B cell (primary cell): ENCODE measurements around the gene TTC28. TPM values are rescaled to one million over a fixed set of nuclear protein-coding genes. Genes with fewer than 3 reads are reported as not detected.

Experiments
- ATAC-seq: fragments of 200-7000 bp; cut with Tn5 transposase; one replicate; pipeline ENCODE4 v1.10.0; 2021; ENCODE audit warnings: low read depth, mild to moderate bottlenecking, moderate number of reproducible peaks, moderate library complexity
- CTCF ChIA-PET: fragments of 350-600 bp; sonication (Branson Sonifier 250); formaldehyde crosslinking; loops from one replicate; lab custom pipeline; 2021; ENCODE audit warnings: antibody characterized with exemption, inconsistent platforms; lab: Charles Lee
- POLR2A ChIA-PET: fragments of 350-600 bp; sonication (Branson Sonifier 250); formaldehyde crosslinking; loops from one replicate; lab custom pipeline; 2021; ENCODE audit warnings: antibody characterized with exemption; lab: Charles Lee
- DNase-seq: peaks from one replicate; pipeline ENCODE4 v3.0.0; 2013
- H2AFZ ChIP-seq: 2 replicates; pipeline ENCODE4 v1.6.1; 2012; ENCODE audit warnings: mild to moderate bottlenecking, low read depth, low read length; ENCODE audit not compliant: insufficient read depth, poor library complexity, severe bottlenecking
- H3K27ac ChIP-seq, 2 donors: 1 replicate in 1 of 2; 2 replicates in 1 of 2; pipeline ENCODE4 v1.5.1; 2012 to 2013; ENCODE audit warnings: low read length in 2 of 2, mild to moderate bottlenecking in 2 of 2, moderate library complexity in 1 of 2
- H3K27me3 ChIP-seq, 4 experiments: fragments of 200-600 bp in 1 of 4; sonication (generic) in 1 of 4; replicated peaks in 1 of 4; 1 replicate in 2 of 4; 2 replicates in 2 of 4; pipeline versions ENCODE4 v1.6.1 to v1.7.0; 2013 to 2016; ENCODE audit warnings: low read length in 3 of 4, mild to moderate bottlenecking in 2 of 4, mixed read lengths in 1 of 4, moderate library complexity in 1 of 4; ENCODE audit not compliant: insufficient read depth in 4 of 4, control insufficient read depth in 3 of 4; ENCODE audit errors: control extremely low read depth in 1 of 4
- H3K36me3 ChIP-seq, 2 experiments: replicated peaks in 1 of 2; 1 replicate in 1 of 2; 2 replicates in 1 of 2; pipeline versions ENCODE4 v1.6.1 to v1.7.1; 2013; ENCODE audit warnings: low read length in 1 of 2; ENCODE audit not compliant: insufficient read depth in 2 of 2, control insufficient read depth in 1 of 2; ENCODE audit errors: control extremely low read depth in 1 of 2, extremely low read depth in 1 of 2
- H3K4me1 ChIP-seq, 2 donors: fragments of 200-600 bp in 1 of 2; sonication (generic) in 1 of 2; 1 replicate in 1 of 2; 2 replicates in 1 of 2; pipeline versions ENCODE4 v1.5.1 to v1.6.1; 2013 to 2017; ENCODE audit warnings: low read length in 2 of 2; ENCODE audit not compliant: control insufficient read depth in 2 of 2, insufficient read depth in 2 of 2
- H3K4me2 ChIP-seq: replicated peaks from 2 replicates; pipeline ENCODE3; 2012; ENCODE audit warnings: mild to moderate bottlenecking, low read depth, low read length; ENCODE audit not compliant: poor library complexity, severe bottlenecking
- H3K4me3 ChIP-seq, 5 experiments: fragments of 200-600 bp in 1 of 5; sonication (generic) in 1 of 5; 1 replicate in 3 of 5; 2 replicates in 2 of 5; pipeline versions ENCODE4 v1.5.1 to v1.7.0; 2011 to 2016; ENCODE audit warnings: low read length in 4 of 5, mild to moderate bottlenecking in 4 of 5, low read depth in 2 of 5, control low read depth in 1 of 5, moderate library complexity in 1 of 5; ENCODE audit not compliant: insufficient read depth in 1 of 5; ENCODE audit errors: control extremely low read depth in 1 of 5, extremely low read depth in 1 of 5
- H3K79me2 ChIP-seq: fragments of 200-600 bp; sonication (generic); one replicate; pipeline ENCODE4 v1.6.0; 2016; ENCODE audit warnings: low read length; ENCODE audit not compliant: control insufficient read depth, insufficient read depth
- H3K9ac ChIP-seq: fragments of 200-600 bp; sonication (generic); 2 replicates; pipeline ENCODE4 v1.6.1; 2017; ENCODE audit warnings: mild to moderate bottlenecking, low read length, moderate library complexity
- H3K9me3 ChIP-seq, 3 donors: one replicate each; pipeline versions ENCODE4 v1.6.1 to v1.7.1; 2013; ENCODE audit warnings: low read length in 2 of 3; ENCODE audit not compliant: control insufficient read depth in 2 of 3, insufficient read depth in 1 of 3; ENCODE audit errors: control extremely low read depth in 1 of 3
- H4K20me1 ChIP-seq: 2 replicates; pipeline ENCODE4 v1.6.0; 2012; ENCODE audit warnings: mild to moderate bottlenecking, low read length; ENCODE audit not compliant: insufficient read depth, control insufficient read depth, poor library complexity, severe bottlenecking
- H3K27ac Mint-ChIP-seq: one replicate; pipeline ENCODE4 v1.8.0; 2021; ENCODE audit warnings: mixed read lengths
- H3K27me3 Mint-ChIP-seq: one replicate; pipeline ENCODE4 v1.8.0; 2021; ENCODE audit warnings: mixed read lengths
- H3K4me1 Mint-ChIP-seq: one replicate; pipeline ENCODE4 v1.8.0; 2021; ENCODE audit warnings: mixed read lengths
- H3K4me3 Mint-ChIP-seq: one replicate; pipeline ENCODE4 v1.8.0; 2021; ENCODE audit warnings: mixed read lengths
- H3K9me3 Mint-ChIP-seq: one replicate; pipeline ENCODE4 v1.8.0; 2022; ENCODE audit warnings: mixed read lengths; ENCODE audit not compliant: insufficient read depth
- EZH2 ChIP-seq: IDR thresholded peaks from 2 replicates; pipeline ENCODE4 v1.6.1; 2012; ENCODE audit warnings: borderline replicate concordance, low read depth, mild to moderate bottlenecking, moderate library complexity, low read length; ENCODE audit not compliant: insufficient read depth, poor library complexity, severe bottlenecking
- WGBS: methylation state at CpG from one replicate; pipeline ENCODE4 v1.1.5; 2013; ENCODE audit warnings: missing lambda C conversion rate; ENCODE audit not compliant: insufficient coverage; 5-methylcytosine and 5-hydroxymethylcytosine counted together
- intact Hi-C: fragments of 100-400 bp; cut with micrococcal nuclease; formaldehyde crosslinking; loops from one replicate; pipeline ENCODE4 v1.10.0; 2022
- polyA plus RNA-seq: library from polyadenylated mRNA; depleted of rRNA; stranded (reverse); fragments of >200 nt; gene quantifications from 2 replicates; pipeline ENCODE4 v1.2.3, GENCODE V29; 2012
- total RNA-seq, 2 donors: library from RNA; stranded (reverse); fragments of 120-200 nt in 1 of 2; gene quantifications; 1 replicate in 1 of 2; 2 replicates in 1 of 2; pipeline versions ENCODE4 v1.2.3 to v1.2.4, GENCODE V29; 2013 to 2022
- TF ChIP-seq, protein P1 (sequence below): fragments of 200-600 bp; IDR thresholded peaks from one replicate; pipeline ENCODE4 v1.8.0; 2022; ENCODE audit warnings: antibody characterized with exemption, mild to moderate bottlenecking

The TTC28 gene
- total and polyA plus RNA-seq, 2 donors (not counting 1 experiment from before 2014, with no cell fraction given) = 4.5 to 7.3 TPM

DNA sequence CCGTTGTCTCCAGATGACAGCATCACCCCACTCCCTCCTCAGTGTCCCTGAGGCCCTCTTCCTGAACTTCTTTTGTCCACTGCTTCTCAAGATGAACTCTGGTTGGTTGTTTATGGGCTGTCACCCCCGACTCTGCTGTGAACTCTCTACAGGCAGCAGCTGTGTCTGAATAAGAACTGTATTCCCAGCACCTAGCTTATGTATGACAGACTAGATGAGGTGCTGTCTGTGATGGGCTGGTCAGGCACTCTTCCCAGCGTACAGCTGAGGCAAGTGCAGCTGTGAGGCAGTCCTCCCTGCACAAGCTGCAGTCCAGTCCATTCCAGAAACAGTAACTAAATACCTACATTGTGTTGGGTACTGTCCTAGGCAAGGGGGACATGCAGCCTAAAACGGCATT is 649.2 kb downstream of the TTC28 start:
- Histone ChIP-seq H3K36me3 (no peaks in the 10 kb centered on the region), H2AFZ (no peak overlapping the region), H4K20me1 (no peaks in the 10 kb centered on the region), H3K9me3 (peaks cover 0 to 5% (median 0%) of the 10 kb centered on the region in 3 donors), H3K27ac (no peak overlapping the region), H3K9ac (no peak overlapping the region), H3K79me2 (no peaks in the 10 kb centered on the region), H3K4me1 (no peaks in the 10 kb centered on the region), H3K4me2 (no peak overlapping the region), H3K27me3 (peaks cover 0 to 7% (median 1%) of the 10 kb centered on the region in 4 experiments), H3K4me3 (no peak overlapping the region)
- H3K9me3 Mint-ChIP-seq = no peaks in the 10 kb centered on the region
- peaks cover 11% of the 10 kb centered on the region for H3K27me3 Mint-ChIP-seq
- WGBS = 100% methylated on average over 2 of the region's 4 CpGs
- ChIA-PET CTCF (interaction anchor here (0.5 to 0.6 kb wide), 2 partner anchors 10 to 19 kb away, joined by 3 to 4 read pairs; no protein-coding TSS in a partner anchor), POLR2A (no interaction called here)
- no peaks in the 10 kb centered on the region for H3K4me1 Mint-ChIP-seq
- H3K27ac Mint-ChIP-seq = no peak overlapping the region
- no peak for ATAC-seq
- intact Hi-C loops = no loop called here
- no peak for DNase-seq
- no peak for TF ChIP-seq EZH2
- TF ChIP-seq, protein P1, sequence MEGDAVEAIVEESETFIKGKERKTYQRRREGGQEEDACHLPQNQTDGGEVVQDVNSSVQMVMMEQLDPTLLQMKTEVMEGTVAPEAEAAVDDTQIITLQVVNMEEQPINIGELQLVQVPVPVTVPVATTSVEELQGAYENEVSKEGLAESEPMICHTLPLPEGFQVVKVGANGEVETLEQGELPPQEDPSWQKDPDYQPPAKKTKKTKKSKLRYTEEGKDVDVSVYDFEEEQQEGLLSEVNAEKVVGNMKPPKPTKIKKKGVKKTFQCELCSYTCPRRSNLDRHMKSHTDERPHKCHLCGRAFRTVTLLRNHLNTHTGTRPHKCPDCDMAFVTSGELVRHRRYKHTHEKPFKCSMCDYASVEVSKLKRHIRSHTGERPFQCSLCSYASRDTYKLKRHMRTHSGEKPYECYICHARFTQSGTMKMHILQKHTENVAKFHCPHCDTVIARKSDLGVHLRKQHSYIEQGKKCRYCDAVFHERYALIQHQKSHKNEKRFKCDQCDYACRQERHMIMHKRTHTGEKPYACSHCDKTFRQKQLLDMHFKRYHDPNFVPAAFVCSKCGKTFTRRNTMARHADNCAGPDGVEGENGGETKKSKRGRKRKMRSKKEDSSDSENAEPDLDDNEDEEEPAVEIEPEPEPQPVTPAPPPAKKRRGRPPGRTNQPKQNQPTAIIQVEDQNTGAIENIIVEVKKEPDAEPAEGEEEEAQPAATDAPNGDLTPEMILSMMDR = no peak
- H3K4me3 Mint-ChIP-seq = no peak overlapping the region

GRCh38 chr22:28029956-28030355 is 649.7 kb downstream of the TTC28 start:
- Histone ChIP-seq H3K36me3 (no peaks in the 10 kb centered on the region), H2AFZ (no peak overlapping the region), H3K9me3 (peaks cover 0 to 5% (median 0%) of the 10 kb centered on the region in 3 donors), H3K27ac (no peak overlapping the region), H3K4me3 (no peak overlapping the region), H3K27me3 (peaks cover 0 to 3% (median 0%) of the 10 kb centered on the region in 4 experiments), H3K4me2 (no peak overlapping the region), H3K79me2 (no peaks in the 10 kb centered on the region), H4K20me1 (no peaks in the 10 kb centered on the region), H3K4me1 (no peaks in the 10 kb centered on the region), H3K9ac (no peak overlapping the region)
- ChIA-PET POLR2A (no interaction called here), CTCF (interaction anchor here (0.6 to 1.0 kb wide), 2 partner anchors 10 kb away, joined by 3 to 4 read pairs; no protein-coding TSS in a partner anchor)
- TF ChIP-seq, protein P1 = no peak
- TF ChIP-seq EZH2 = no peak
- WGBS = 93% methylated on average over 9 of the region's 9 CpGs
- Mint-ChIP-seq H3K4me1 (no peaks in the 10 kb centered on the region), H3K4me3 (no peak overlapping the region), H3K27me3 (peaks cover 8% of the 10 kb centered on the region), H3K9me3 (no peaks in the 10 kb centered on the region), H3K27ac (no peak overlapping the region)
- intact Hi-C loops = no loop called here
- no peak for ATAC-seq
- DNase-seq = no peak
